ENCODE results near the gene LYPD6B. TPM values are rescaled to one million over a fixed set of nuclear protein-coding genes. Genes with fewer than 3 reads are reported as not detected.

LYPD6B gene
- total RNA-seq, 5 donors from 2014 or later (not counting 1 experiment from before 2014, with no cell fraction given) = not detected

GRCh38 chr2:149070681-149071320 lies 32.3 kb downstream of the LYPD6B start:
- peaks cover 7 to 29% of the 10 kb centered on the region in 2 donors for H3K27me3 Mint-ChIP-seq
- H3K36me3 Mint-ChIP-seq = no peaks in the 10 kb centered on the region
- no peak overlapping the region for H3K27ac Mint-ChIP-seq
- no peak overlapping the region for H3K4me3 ChIP-seq (ENCODE audit: control insufficient read depth in 1 of 2, extremely low read depth in 1 of 2, low read length in 1 of 2)
- ChIA-PET CTCF (no interaction called here), POLR2A (no interaction called here)
- WGBS (ENCODE audit: insufficient coverage) = 80% methylated on average over 1 of the region's 9 CpGs
- no peaks in the 10 kb centered on the region for H3K9me3 ChIP-seq
- no peaks in the 10 kb centered on the region for H3K36me3 ChIP-seq (ENCODE audit: control insufficient read depth in 2 of 2, extremely low read depth in 1 of 2, insufficient read depth in 1 of 2, low read length in 1 of 2)
- H3K9me3 Mint-ChIP-seq = peaks cover 0 to 4% (median 0%) of the 10 kb centered on the region in 3 donors
- no peak for ATAC-seq (replicated peaks in 1 of 4)
- no peak overlapping the region for H3K4me3 Mint-ChIP-seq
- H3K4me1 ChIP-seq (ENCODE audit: control insufficient read depth in 1 of 2, extremely low read depth in 1 of 2, insufficient read depth in 2 of 2, low read length in 2 of 2) = no peaks in the 10 kb centered on the region
- peaks cover 2 to 6% of the 10 kb centered on the region in 2 experiments for H3K27me3 ChIP-seq (replicated peaks in 1 of 2; ENCODE audit: control insufficient read depth in 2 of 2, extremely low read depth in 1 of 2, insufficient read depth in 2 of 2, low read length in 1 of 2)
- DNase-seq = no peak
- no peak overlapping the region for H3K27ac ChIP-seq (ENCODE audit: low read length)
- peaks cover 16 to 20% (median 16%) of the 10 kb centered on the region in 3 donors for H3K4me1 Mint-ChIP-seq

GRCh38 chr2:149075105-149075504 lies 36.6 kb downstream of the LYPD6B start:
- peaks cover 7 to 27% of the 10 kb centered on the region in 2 donors for H3K27me3 Mint-ChIP-seq
- ATAC-seq (replicated peaks in 1 of 4) (no peak), DNase-seq (no peak)
- peaks cover 2 to 6% of the 10 kb centered on the region in 2 experiments for H3K27me3 ChIP-seq (replicated peaks in 1 of 2; ENCODE audit: control insufficient read depth in 2 of 2, extremely low read depth in 1 of 2, insufficient read depth in 2 of 2, low read length in 1 of 2)
- no peaks in the 10 kb centered on the region for H3K9me3 ChIP-seq
- peaks cover 2 to 4% (median 2%) of the 10 kb centered on the region in 3 donors for H3K4me1 Mint-ChIP-seq
- no peak overlapping the region for H3K4me3 Mint-ChIP-seq
- no peak overlapping the region for H3K27ac Mint-ChIP-seq
- H3K36me3 ChIP-seq (ENCODE audit: control insufficient read depth in 2 of 2, extremely low read depth in 1 of 2, insufficient read depth in 1 of 2, low read length in 1 of 2) = no peaks in the 10 kb centered on the region
- H3K36me3 Mint-ChIP-seq = no peaks in the 10 kb centered on the region
- H3K9me3 Mint-ChIP-seq = no peaks in the 10 kb centered on the region
- ChIA-PET POLR2A (no interaction called here), CTCF (no interaction called here)
- H3K27ac ChIP-seq (ENCODE audit: low read length) = no peak overlapping the region
- no CpG with 5 or more reads among the region's 2 CpGs for WGBS (ENCODE audit: insufficient coverage)
- H3K4me1 ChIP-seq (ENCODE audit: control insufficient read depth in 1 of 2, extremely low read depth in 1 of 2, insufficient read depth in 2 of 2, low read length in 2 of 2) = no peaks in the 10 kb centered on the region
- H3K4me3 ChIP-seq (ENCODE audit: control insufficient read depth in 1 of 2, extremely low read depth in 1 of 2, low read length in 1 of 2) = no peak overlapping the region

- H3K27me3 ChIP-seq (replicated peaks in 1 of 2; ENCODE audit: control insufficient read depth in 2 of 2, extremely low read depth in 1 of 2, insufficient read depth in 2 of 2, low read length in 1 of 2) = peaks cover 2 to 6% of the 10 kb centered on the region in 2 experiments
- POLR2A ChIA-PET = no interaction called here
- H3K4me1 ChIP-seq (ENCODE audit: control insufficient read depth in 1 of 2, extremely low read depth in 1 of 2, insufficient read depth in 2 of 2, low read length in 2 of 2) = no peaks in the 10 kb centered on the region
- 79% methylated on average over 7 of the region's 10 CpGs for WGBS (ENCODE audit: insufficient coverage)
- H3K27ac ChIP-seq (ENCODE audit: low read length) = no peak overlapping the region
- Mint-ChIP-seq H3K9me3 (no peaks in the 10 kb centered on the region), H3K27ac (no peak overlapping the region), H3K4me3 (no peak overlapping the region), H3K4me1 (peaks cover 0 to under 1% (median 0%) of the 10 kb centered on the region in 3 donors), H3K36me3 (no peaks in the 10 kb centered on the region), H3K27me3 (peaks cover 6 to 29% of the 10 kb centered on the region in 2 donors)
- DNase-seq = no peak
- no peaks in the 10 kb centered on the region for H3K9me3 ChIP-seq
- ATAC-seq (replicated peaks in 1 of 4) = no peak
- CTCF ChIA-PET = no interaction called here
- H3K36me3 ChIP-seq (ENCODE audit: control insufficient read depth in 2 of 2, extremely low read depth in 1 of 2, insufficient read depth in 1 of 2, low read length in 1 of 2) = no peaks in the 10 kb centered on the region
- H3K4me3 ChIP-seq (ENCODE audit: control insufficient read depth in 1 of 2, extremely low read depth in 1 of 2, low read length in 1 of 2) = no peak overlapping the region
Measured at GRCh38 chr2:149075853-149076252, 37.4 kb downstream of the LYPD6B start.

- CTCF ChIA-PET = no interaction called here
- peaks cover 6 to 26% of the 10 kb centered on the region in 2 donors for H3K27me3 Mint-ChIP-seq
- peaks cover 2 to 6% of the 10 kb centered on the region in 2 experiments for H3K27me3 ChIP-seq (replicated peaks in 1 of 2; ENCODE audit: control insufficient read depth in 2 of 2, extremely low read depth in 1 of 2, insufficient read depth in 2 of 2, low read length in 1 of 2)
- no peak overlapping the region for H3K4me3 ChIP-seq (ENCODE audit: control insufficient read depth in 1 of 2, extremely low read depth in 1 of 2, low read length in 1 of 2)
- H3K27ac ChIP-seq (ENCODE audit: low read length) = no peak overlapping the region
- no peak for ATAC-seq (replicated peaks in 1 of 4)
- no peaks in the 10 kb centered on the region for H3K36me3 ChIP-seq (ENCODE audit: control insufficient read depth in 2 of 2, extremely low read depth in 1 of 2, insufficient read depth in 1 of 2, low read length in 1 of 2)
- no peak for DNase-seq
- H3K9me3 ChIP-seq = no peaks in the 10 kb centered on the region
- H3K9me3 Mint-ChIP-seq = no peaks in the 10 kb centered on the region
- peaks cover 0 to 2% (median 0%) of the 10 kb centered on the region in 3 donors for H3K4me1 Mint-ChIP-seq
- H3K36me3 Mint-ChIP-seq = no peaks in the 10 kb centered on the region
- H3K4me1 ChIP-seq (ENCODE audit: control insufficient read depth in 1 of 2, extremely low read depth in 1 of 2, insufficient read depth in 2 of 2, low read length in 2 of 2) = no peaks in the 10 kb centered on the region
- no peak overlapping the region for H3K27ac Mint-ChIP-seq
- no peak overlapping the region for H3K4me3 Mint-ChIP-seq
- POLR2A ChIA-PET = interaction anchor here in 1 of 2 donors (0.8 kb wide), 1 partner anchor 555 kb away, joined by 5 read pairs; no protein-coding TSS in a partner anchor
- 85% methylated on average over 4 of the region's 5 CpGs for WGBS (ENCODE audit: insufficient coverage)
Measured at GRCh38 chr2:149076863-149077412, 38.4 kb downstream of the LYPD6B start.

GRCh38 chr2:149077861-149078260 lies 39.4 kb downstream of the LYPD6B start:
- Histone ChIP-seq H3K27me3 (replicated peaks in 1 of 2; ENCODE audit: control insufficient read depth in 2 of 2, extremely low read depth in 1 of 2, insufficient read depth in 2 of 2, low read length in 1 of 2) (peaks cover 2 to 6% of the 10 kb centered on the region in 2 experiments), H3K9me3 (no peaks in the 10 kb centered on the region), H3K27ac (ENCODE audit: low read length) (no peak overlapping the region), H3K4me3 (ENCODE audit: control insufficient read depth in 1 of 2, extremely low read depth in 1 of 2, low read length in 1 of 2) (no peak overlapping the region), H3K4me1 (ENCODE audit: control insufficient read depth in 1 of 2, extremely low read depth in 1 of 2, insufficient read depth in 2 of 2, low read length in 2 of 2) (no peaks in the 10 kb centered on the region), H3K36me3 (ENCODE audit: control insufficient read depth in 2 of 2, extremely low read depth in 1 of 2, insufficient read depth in 1 of 2, low read length in 1 of 2) (no peaks in the 10 kb centered on the region)
- WGBS (ENCODE audit: insufficient coverage) = 71% methylated on average over 1 of the region's 3 CpGs
- peaks cover 4 to 22% of the 10 kb centered on the region in 2 donors for H3K27me3 Mint-ChIP-seq
- no peaks in the 10 kb centered on the region for H3K36me3 Mint-ChIP-seq
- POLR2A ChIA-PET = no interaction called here
- ATAC-seq (replicated peaks in 1 of 4) (no peak), DNase-seq (no peak)
- H3K4me3 Mint-ChIP-seq = no peak overlapping the region
- no peaks in the 10 kb centered on the region for H3K9me3 Mint-ChIP-seq
- CTCF ChIA-PET = no interaction called here
- no peak overlapping the region for H3K27ac Mint-ChIP-seq
- peaks cover 0 to 2% (median 0%) of the 10 kb centered on the region in 3 donors for H3K4me1 Mint-ChIP-seq

GRCh38 chr2:149080099-149080498 lies 41.6 kb downstream of the LYPD6B start:
- no peak overlapping the region for H3K4me3 Mint-ChIP-seq
- no peak overlapping the region for H3K27ac Mint-ChIP-seq
- H3K36me3 Mint-ChIP-seq = no peaks in the 10 kb centered on the region
- POLR2A ChIA-PET = no interaction called here
- H3K4me1 Mint-ChIP-seq = peaks cover 0 to 2% (median 0%) of the 10 kb centered on the region in 3 donors
- DNase-seq = no peak
- CTCF ChIA-PET = no interaction called here
- Histone ChIP-seq H3K4me3 (ENCODE audit: control insufficient read depth in 1 of 2, extremely low read depth in 1 of 2, low read length in 1 of 2) (no peak overlapping the region), H3K4me1 (ENCODE audit: control insufficient read depth in 1 of 2, extremely low read depth in 1 of 2, insufficient read depth in 2 of 2, low read length in 2 of 2) (no peaks in the 10 kb centered on the region), H3K27me3 (replicated peaks in 1 of 2; ENCODE audit: control insufficient read depth in 2 of 2, extremely low read depth in 1 of 2, insufficient read depth in 2 of 2, low read length in 1 of 2) (peaks cover 0 to 3% of the 10 kb centered on the region in 2 experiments), H3K27ac (ENCODE audit: low read length) (no peak overlapping the region), H3K9me3 (no peaks in the 10 kb centered on the region), H3K36me3 (ENCODE audit: control insufficient read depth in 2 of 2, extremely low read depth in 1 of 2, insufficient read depth in 1 of 2, low read length in 1 of 2) (no peaks in the 10 kb centered on the region)
- H3K27me3 Mint-ChIP-seq = peaks cover 4 to 13% of the 10 kb centered on the region in 2 donors
- WGBS (ENCODE audit: insufficient coverage) = no CpG with 5 or more reads among the region's 3 CpGs
- no peaks in the 10 kb centered on the region for H3K9me3 Mint-ChIP-seq
- ATAC-seq (replicated peaks in 1 of 4) = no peak

Measured in T-cell (primary cell).